Right forelimb (tissue), 1 donor: ENCODE results near the gene IDH3G.

Experiments used
- DNase-seq: peaks from one replicate; pipeline ENCODE4 v3.0.0-alpha.2; 2018

Gene IDH3G

DNA sequence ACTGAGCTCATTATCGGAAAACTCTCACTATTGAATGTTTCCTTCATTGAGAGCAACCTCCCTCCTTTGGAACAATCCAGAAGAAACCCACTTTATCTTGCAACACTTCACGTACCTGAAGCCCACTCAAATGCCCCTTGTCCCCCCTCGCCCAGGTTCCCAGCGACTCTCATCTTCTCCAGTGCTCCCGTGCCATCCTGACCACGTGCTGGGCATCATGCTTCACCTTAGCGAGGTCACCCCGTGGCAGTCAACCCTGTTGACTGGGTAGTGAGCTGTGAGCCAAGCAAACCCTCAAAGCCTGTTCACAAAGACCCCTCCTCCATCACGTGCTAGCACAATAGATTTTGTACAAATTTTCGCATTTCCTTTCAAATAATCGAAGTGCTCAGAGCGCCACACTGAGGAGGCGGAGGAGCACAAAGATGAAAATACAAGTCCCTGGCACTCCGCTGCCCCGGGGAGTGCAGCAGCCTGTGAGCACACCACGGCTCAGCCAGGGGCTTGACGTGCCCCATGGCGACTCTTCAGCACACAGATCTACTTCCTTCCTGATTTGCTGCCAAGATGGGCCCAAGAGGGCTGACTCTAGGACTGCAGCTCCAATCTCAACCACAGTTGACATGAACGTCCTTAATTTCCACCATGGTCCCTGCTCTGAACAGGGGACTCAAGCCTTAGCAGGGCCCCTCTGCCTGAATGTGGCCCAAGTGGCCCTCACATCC, 20.6 kb upstream of the IDH3G start:
- no peak for DNase-seq

DNA sequence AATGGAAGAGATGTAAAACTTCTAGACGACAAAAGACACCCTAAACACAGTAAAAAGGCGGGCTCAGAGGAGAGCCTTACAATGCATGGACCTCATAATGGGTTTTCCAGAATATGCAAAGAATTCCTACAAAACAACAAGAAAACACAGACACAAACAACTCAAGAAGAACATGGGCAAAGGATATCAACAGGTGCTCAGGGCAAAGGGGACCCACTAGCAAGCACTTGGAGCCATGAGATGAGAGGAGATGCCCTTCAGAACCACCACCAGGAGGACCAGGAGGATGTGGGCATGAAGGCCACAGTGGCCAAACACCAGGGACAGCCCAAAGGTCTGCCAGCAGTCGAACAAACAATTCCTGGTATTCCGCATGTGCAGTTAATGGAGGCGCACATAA, 19.0 kb upstream of the IDH3G start:
- DNase-seq: no peak

DNA sequence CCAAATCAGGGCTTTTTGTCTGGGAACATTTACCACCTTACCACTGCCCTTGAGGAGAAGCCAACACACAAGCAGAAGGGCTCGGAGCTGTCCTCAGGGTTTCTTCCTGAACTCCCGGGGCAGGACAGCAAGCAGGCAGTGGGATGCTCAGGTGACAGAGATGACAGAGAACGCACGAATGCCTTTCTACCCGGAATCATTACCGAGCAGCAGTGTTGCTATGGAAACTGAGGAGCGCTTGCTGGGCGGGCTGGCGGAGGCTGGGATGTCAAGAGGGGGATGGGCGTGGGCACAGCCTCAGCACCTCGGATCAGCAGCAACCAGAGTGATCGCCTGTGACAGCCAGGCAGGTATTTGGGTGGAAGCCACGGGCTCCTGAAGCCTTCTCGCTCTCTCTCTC, 18.0 kb upstream of the IDH3G start:
- no peak for DNase-seq

DNA sequence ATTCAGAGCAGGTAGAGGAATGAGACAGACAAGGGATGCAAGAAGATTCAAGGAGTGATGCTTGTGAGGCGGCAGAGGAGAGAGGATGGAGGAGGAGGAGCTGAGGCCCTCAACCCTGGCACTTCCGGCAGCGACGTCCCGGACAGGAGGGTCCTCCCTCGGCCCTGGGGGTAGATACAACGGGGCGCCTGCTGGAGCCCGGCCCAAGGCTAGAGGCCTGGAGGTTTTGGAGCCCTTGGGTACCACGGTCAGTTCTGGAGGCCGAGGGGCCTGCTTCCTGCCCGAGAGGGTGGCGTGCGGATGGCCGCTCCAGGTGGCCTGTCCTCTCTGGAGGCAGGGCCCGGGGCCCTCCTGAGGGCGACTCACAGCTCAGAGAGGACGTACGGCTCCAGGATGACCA, 13.8 kb upstream of the IDH3G start:
- DNase-seq: no peak

DNA sequence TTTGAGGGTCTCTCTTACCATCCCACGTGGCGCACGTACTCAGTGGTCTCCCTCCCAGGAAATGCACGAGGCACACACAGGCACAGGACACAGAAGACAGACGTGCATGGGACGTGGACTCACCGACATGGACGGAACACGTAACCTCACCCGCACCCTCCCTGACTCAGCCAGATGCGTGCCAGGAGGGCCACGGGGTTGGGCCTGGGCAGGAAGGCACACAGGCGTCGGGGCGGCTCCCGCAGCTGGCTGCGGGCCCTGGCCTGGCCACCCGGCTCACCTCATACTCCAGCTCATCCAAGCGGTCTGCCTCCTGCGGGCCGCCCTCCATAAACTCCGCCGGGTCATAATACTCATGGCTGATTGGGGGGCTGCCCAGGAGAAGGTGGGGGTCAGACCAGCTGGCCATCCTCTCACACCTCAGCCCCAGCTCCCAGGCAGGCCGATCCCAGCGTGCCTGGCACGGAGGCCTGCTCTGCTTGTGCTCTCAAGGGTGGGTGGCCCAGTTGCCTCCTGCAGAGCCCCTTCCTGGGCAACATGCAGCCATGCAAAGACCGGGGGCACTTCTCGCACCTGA, 12.9 kb upstream of the IDH3G start:
- DNase-seq: no peak

DNA sequence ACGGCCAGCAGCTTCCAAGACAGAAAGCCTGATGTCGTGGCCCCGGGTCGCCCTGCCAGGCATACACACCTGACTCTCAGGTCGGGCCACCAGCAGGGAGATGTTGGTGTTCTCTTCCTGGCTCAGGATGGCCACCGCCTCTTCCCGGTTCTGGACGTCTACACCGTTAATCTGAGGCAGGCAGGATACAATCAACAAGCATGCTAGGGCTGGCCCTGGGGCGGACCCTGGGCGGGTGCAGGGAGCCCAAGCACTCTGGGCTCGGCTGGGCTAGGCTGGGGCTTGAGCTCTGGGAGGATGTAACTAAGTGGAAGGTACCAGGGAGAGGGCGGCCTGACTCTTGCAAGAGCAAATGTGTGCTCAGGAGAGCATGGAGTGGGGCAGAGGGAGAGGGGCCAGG, 11.3 kb upstream of the IDH3G start:
- DNase-seq: no peak

DNA sequence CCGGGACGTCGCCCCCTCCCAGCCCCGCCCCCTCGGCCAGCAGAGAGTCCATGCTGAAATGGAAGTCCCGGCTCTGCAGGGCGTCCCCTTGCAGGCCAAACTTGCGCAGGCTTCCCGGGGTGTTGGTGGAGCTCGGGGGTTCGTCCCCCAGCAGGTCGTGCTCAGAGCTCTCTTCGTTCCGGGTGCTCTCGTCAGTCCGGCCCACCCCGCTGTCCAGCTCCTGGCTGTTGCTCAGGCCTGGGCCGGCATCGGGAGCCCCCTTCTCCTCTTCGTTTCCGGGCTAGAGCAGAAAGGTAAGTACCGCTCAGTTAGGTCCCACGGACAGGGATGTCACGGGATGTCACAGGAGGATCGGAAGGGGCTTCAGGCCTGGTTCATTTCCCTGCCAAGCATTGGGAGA, 10.4 kb upstream of the IDH3G start:
- DNase-seq: no peak

DNA sequence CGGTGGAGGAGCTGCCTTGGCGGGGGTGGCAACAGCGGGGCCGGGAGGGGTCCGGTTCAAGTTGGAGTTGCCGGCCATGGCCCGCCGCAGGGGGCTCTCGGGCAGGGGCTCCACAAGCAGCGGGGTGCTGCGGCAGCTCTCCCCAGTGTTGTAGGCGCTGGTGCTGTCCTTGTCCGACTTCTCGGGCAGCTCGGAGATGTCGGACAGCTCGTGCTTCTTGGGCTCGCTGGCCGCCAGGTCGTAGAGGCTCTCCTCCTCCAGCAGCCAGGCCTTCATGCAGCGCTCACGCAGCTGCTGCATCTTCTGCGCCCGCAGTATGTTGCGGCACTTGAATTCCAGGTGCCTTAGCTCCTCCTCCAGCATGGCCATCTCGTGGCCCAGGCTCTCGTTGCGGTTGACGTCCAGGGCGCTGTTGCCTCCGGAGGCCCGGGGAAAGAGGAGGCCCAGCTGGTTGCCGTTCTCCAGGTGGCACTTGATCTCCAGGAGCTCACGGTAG, 10.0 kb upstream of the IDH3G start:
- no peak for DNase-seq

DNA sequence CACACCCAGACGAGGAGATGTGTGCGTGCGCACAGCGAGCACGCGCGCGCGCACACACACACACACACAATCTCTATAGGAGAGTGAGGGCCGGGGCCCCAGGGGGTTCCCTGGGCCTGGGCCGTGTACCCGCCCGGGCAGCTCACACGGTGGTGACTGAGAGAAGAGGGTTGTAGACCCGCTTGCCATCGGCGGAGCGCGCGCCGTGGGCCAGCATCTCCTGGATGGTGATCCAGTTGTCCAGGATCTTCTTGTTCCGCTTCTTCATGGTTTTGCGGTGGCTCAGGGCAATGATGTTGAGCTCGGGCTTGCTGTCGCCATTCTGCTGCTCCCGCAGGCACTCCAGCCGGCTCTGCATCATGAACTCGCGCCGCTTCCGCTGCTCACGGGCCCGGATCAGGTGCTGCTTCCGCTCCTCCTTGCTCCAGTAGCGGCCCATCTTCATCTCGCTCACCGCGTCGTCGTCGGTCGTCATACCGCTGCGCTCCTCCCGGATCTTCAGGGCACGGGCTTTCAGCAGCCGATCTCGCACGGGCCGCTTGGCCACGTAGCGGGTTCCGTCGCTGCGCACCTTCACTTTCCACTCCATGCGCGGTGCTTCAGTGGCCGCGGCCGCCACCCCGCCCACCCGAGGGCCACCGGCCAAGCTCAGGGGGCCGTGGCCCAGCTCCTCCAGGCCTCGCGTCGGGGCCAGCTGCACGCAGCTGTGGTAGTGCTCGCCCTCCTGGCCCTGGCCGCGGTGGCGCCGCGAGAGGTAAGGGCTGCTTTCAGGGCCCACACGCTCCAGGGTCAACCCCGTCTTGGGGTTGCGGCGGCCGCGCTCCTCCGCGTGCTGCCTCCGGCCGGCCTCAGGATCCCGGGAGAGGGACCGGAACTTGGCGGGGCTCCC, 9.3 kb upstream of the IDH3G start:
- no peak for DNase-seq

DNA sequence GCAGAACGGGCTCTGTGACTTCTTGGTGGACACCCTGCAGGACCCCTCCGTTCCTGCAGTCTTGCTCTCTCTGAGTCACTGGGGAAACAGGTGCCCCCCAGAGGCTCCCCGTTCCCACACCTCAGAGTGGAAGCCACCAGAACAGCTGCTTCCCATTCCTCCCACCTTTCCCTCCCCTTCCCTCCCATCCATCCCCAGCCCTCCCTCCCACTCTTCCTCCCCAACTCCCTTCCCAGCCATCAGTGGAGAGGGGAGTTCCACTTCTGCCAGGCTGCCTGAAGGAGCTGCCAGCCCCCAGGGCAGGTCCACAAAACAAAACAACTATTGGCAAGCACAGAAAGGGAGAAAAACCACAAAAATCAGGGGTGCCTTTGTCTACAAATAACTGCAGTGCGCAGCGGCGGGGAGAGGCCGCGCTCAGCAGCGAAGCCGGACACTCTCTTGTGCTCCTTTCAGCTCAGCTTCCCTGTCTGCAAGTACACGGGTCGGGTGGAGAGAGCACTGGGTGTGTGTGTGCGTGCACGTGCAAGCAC, 8.4 kb upstream of the IDH3G start:
- no peak for DNase-seq

DNA sequence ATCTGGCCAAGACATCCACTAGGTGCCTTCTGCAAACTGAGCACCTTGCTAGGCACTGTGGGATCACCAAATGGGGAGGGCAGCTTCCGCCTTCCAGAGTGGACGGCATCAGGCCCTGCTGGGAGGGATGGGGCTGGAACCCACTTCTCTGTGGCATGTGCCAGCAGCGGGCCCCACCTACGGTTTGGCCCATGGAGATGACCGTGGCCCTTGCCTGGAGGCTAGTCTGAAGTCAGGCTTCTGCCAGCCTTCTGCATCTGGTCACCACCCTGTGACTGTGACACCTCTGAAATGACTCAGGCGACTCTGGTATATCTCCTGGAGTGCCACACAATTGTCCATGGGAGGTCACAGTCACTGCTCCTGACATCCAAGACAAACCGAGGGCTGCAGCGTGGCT, 7.5 kb upstream of the IDH3G start:
- DNase-seq: no peak

DNA sequence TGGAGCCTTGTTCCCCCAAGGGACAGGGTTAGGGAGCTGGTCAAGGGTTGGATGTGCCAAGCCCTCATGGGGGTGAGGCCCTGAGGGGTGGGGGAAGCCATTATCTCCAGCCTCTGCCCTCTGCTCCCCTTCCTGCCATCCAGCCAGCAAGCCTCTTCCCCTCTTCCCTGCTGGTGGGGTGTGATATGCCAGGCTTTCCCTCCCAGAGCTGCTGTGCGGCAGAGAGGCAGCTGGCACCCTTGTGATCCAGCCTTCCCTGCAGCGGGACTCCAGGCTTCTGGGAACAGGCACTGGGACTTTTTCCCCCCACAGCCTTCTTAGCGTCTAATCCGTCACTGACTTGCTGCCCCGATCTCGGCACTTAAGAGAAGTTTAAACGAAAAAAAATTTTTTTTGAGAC, 6.6 kb upstream of the IDH3G start:
- no peak for DNase-seq

DNA sequence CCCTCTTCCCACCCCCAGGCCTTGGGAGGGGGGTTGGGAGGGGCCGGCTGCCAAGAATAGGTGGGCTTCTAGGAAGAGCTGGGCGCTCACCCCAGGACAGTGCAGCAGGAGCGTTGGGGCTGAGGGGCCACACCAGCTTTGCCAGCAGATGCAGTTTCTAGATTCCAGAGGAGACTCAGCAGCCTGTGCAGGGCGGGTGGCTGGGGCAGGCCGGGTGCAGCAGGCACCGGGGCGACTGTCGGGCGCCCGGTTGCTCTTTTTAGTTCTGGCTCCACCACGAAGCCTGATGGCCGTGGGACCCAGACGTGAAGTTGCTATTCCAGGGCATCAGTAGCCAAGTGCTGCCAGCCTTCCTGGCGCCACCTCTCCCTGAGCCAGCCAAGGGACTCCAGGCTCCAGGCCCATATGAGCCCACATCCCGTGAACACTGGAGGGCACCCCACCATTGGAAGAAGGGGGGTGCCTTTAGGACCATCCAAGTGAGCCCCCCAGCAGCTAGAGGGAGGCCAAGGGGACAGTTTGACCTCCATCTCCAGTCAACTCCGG, 6.1 kb upstream of the IDH3G start:
- DNase-seq: no peak

DNA sequence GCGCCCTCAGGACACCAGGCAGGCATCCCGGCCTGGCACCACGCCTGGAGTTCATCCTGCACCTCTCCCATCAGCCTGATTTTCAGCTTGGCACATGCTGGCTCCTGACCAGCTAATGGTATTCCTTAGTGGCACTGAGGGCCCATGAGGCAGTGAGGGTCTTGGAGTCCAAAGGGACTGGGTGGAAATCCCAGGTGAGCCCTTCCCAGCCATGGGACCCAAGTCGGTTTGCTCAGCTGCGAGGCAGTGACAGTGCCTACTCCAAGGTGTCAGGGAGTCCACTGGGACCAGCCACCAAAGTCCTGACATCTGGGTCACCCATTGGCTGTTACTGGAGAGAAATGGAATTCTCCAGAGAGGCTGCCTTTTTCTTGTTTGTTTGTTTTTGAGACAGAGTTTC, 5.2 kb upstream of the IDH3G start:
- no peak for DNase-seq

DNA sequence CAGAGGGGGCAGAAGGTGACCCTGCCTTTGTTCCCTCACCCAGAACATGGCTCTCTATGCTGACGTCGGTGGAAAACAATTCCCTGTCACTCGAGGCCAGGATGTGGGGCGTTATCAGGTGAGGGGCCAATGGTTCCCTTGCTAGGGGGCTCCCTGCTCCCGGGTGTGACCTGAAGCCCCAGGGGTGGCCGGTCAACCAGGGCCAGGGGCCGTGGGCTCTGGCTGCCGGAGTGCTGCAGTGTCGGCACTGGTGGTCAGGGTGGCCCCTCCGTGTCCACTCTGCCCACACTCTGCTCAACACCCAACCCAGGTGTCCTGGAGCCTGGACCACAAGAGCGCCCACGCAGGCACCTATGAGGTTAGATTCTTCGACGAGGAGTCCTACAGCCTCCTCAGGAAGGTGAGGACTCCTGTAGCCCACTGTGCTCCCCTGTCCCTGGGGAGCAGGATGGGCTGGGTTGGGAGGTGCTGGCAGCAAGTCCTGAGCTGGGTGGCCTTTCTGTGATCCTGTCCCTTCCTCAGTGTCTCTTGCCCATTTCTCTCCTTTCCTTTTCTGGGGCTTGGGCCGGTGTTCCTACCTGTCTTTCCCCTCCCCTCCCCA, 3.3 kb upstream of the IDH3G start:
- DNase-seq: no peak

DNA sequence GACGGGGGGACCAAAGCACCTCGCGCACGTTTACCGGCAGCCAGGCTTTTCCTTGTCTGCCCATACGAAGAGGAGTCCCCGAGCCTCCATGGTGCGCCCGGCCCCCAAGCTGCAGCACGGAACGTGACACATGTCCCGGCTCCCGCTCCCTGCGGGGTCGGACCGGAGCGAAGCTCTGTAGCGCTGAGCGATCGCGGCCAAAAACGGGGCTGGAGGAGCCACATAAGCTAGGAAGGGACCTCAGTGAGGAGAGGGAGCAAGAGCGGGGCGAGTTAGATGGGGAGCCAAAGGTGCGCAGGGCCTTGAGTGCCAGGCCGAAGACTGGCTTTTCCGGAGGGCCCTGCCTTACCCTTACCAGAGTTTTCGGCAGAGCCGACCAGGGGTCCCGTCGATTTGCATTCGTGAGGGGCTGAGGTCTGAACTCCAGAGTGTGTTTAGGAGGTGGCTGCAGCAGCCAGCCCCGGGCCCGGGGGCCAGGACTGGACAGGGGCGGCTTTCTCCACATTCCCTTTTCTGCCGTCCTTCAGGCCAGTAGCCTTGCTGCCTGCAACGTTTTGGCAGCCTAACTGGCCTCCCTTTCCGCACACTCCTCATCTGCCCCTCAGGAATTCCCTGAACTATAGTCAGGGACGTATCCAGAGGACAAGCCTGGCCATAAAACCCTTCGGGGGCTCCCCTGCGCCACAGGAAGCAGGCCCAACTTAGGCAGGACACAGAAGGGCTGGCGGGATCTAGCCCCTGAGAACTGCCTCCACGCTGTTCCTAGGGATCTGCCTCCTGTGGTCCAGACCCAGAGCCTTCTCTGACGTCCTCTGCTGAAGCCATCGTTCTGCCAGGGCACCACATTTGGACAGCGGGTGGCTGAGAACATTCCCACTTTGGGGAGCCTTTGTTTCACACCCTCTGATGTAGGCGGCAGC, 982 bp upstream of the IDH3G start:
- no peak for DNase-seq

DNA sequence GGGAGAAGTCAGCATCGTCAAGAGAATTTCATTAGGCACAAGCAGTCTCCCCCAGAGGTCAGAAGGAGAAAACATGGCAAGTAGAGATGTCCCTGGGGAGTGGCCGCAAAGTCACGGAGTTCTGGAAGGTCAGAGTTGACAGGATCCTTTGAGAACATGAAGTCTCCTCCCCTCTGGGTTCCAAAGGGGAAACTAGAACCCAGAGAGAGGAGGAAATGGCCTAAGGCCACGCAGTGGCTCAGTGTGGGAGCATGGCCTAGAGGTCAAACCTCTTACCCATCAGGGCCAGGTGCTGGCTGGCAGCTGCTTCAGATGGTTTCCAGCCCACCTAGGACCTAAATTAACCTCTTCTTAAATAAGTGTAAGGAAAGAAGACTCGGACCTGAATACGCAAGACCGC, 884 bp downstream of the IDH3G start:
- DNase-seq: no peak

DNA sequence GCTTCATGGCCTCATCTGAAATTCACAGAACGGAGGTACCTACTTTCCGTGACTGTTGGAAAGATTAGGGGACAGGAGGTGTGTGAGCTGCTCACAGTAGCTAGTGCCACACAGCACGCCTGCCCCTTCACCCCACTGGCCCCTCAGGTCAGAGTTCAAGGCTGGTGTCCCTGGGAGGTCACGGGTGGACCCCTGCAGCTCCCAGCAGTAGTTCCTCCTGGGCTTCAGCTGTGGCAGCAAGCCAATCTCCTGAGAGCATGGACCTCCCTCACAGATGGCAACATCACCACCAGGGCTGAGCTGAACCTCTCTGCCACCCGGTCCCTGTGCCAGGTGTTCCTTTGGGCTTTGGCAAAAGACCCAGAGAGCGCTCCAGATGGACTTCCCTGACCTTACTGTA, 1.8 kb downstream of the IDH3G start:
- DNase-seq: no peak

DNA sequence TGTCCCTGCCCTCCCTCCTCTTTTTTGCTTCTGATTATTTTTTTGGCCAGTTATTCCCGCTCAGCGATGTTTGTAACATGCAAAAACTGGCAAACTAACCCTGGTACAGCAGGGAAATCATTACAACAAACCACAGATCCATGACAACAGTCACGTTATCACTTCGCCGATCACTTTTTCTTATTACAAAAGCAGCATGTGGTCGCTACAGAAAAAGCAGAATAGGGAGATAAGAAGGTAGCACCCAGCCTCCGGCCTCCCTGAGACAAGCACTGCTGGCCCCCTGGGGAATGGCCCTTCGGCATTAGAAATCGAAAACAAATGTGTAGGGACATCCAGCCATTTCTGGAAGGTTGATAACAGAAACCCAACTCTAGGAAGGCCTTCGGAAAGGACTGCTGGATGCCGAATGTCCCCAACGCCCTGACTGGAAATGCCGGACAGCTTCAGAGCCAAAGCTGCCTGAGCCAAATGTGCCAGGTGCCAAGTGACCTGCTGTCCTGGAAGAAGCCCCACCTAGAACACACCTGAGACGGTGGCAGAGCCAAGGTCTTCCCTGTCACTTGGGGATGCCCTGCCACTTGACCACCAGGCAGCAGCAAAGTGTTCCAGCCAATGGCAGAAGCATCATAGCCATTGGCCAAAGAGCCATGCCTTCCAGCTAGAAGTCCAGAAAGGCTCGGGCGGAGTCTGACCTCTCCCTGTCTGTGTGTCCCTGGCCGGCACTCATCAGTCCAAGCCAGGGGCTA, 2.9 kb downstream of the IDH3G start:
- DNase-seq: no peak

DNA sequence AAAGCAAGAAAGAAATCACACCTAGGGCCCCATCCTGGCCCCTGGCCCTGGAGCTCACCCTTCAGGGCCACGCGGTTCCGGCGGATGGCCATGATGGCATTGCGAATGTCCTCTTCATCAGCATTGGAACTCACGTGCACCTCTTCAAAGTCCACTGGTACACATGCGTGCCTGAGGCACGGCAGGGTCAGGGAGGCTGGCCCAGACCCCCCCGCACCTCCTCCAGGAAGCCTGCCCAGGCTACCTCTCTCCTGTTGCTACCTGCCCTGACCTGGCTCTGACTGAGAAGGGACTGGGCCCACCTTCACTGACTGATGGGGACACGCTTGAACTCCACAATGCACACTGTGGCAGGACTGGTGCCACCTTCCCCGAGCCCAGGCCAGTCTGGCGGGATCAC, 4.5 kb downstream of the IDH3G start:
- no peak for DNase-seq

DNA sequence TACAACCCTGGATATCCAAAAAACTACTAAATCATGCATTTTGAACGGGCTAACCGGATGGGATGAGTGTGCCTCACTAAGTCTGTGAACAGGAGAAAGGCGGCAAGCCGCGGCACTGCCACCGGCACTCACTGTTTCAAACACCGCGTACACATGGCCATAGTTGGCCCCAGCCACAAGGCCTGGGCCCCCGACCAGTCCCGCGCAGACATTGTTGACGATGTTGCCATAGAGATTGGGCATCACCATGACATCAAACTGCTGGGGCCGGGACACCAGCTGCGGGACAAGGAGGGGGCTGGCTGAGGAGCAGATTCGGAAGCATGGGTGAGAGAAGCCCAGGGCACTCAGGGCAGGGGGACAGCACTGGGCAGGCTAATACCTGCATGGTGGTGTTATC, 7.5 kb downstream of the IDH3G start:
- no peak for DNase-seq
